CD4-positive, alpha-beta T cell treated with Interleukin-2 at 100 ng/mL for 4 hours (primary cell): Measurements from ENCODE around the gene CATSPERD.
"Not testable (repeated sequence)": the region's sequence is repeated elsewhere in the genome, so short reads cannot be mapped to it uniquely, and the experiment has no call there.

Source experiments
- DNase-seq: peaks from one replicate; pipeline ENCODE4 v3.0.0-alpha.2; 2020; ENCODE audit warnings: low spot score

The CATSPERD gene

GRCh38 chr19:5686647-5687359, 33.6 kb upstream of the CATSPERD start:
- DNase-seq = peak; percentile 96

GRCh38 chr19:5687360-5688198, 32.9 kb upstream of the CATSPERD start:
- no peak for DNase-seq

GRCh38 chr19:5688262-5688881, 32.1 kb upstream of the CATSPERD start:
- DNase-seq = not testable (repeated sequence)

- peak; percentile 98 for DNase-seq
These were observed 30.1 kb upstream of the CATSPERD start, which contains the start of gene RPL36 for GRCh38 chr19:5690125-5690954. Gene RPL36, plus strand, starts transcription at chr19:5690295. Its CDS starts 213 bp downstream, at chr19:5690508.

GRCh38 chr19:5690955-5691821, 29.2 kb upstream of the CATSPERD start:
- DNase-seq = peak; percentile 25

DNA sequence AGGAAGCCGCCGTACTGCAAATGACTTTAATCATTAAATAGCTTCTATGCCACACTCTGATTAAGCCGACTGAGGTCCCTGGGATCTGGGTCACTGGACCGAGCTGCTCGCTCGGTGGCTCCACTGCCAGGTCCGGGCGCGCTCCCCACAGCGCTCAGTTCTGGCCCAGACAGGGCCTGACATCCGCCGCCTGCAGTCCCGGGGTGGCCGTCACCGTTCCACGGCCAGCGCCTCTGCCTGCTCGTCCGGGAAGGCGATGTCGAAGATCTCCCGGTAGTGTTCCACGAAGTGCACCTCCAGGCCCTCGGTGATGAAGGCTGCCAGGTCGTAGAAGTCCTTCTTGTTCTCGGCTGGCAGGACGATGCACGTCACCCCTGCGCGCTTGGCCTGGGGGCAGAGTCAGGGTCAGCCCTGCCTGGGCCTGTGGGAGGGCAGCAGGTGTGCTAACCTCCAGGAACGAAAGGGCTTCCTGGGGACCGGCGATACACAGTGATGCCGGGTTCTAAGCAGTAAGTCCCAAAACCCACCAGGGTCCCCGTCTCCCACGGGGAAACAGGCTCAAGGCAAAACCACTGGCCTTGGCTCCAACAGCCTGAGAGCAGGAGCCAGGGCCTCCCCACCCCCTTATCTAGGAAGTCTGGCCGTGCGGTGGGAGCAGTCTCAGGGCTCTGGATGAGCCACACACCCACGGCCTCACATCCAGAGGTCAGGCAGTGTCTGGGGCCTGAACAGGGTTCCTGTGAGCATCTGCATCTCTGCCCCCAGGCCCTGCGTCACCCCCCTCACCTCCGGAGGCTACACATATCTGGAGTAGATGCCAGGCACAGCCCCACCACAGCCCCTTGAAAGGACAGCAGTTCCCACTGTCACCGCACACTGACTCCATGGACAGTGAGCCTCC, 28.4 kb upstream of the CATSPERD start:
- DNase-seq = no peak

- no peak for DNase-seq
These were observed 27.7 kb upstream of the CATSPERD start for GRCh38 chr19:5692723-5693194.

DNA sequence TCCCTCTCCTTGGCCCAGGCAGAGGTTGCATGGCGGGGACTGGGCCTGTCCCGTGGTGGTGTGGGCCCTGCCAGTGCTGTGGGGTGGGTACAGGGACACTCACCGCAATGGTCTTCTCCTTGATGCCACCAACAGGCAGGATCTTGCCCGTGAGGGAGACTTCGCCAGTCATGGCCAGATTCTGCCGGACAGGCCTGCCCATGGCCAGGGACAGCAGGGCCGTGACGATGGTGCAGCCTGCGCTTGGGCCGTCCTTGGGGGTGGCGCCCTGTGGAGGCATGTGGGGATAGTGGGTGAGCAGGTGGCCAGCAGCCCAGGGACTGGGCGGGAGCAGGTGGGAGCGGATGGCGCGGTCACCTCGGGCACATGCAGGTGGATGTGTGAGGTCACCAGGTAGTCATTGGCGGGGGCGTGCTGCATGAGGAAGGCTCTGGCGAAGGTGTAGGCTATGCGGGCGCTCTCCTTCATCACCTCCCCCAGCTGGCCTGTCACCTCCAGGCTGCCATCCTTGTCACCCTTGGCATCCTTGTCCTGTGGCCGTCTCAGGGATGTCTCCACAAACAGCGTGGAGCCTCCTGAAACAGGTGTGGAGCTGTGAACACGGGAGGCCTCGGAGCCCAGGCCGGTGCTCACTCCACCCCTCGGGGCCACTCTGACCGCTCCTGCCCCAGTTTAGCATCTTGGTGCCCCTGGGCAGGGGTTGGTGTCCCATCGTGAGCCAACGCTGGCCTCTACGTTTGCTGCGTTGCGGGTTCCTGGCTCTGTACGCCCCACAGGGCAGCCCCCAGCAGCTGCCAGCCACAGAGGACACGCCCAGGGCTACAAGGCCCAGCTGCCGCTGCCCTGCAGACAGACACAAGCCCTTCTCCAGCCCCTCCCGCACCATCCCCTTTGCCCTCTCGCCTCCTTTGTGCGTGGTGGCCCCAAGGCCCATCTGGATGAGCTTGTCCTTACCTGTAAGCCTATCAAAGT, 27.0 kb upstream of the CATSPERD start:
- no peak for DNase-seq

DNA sequence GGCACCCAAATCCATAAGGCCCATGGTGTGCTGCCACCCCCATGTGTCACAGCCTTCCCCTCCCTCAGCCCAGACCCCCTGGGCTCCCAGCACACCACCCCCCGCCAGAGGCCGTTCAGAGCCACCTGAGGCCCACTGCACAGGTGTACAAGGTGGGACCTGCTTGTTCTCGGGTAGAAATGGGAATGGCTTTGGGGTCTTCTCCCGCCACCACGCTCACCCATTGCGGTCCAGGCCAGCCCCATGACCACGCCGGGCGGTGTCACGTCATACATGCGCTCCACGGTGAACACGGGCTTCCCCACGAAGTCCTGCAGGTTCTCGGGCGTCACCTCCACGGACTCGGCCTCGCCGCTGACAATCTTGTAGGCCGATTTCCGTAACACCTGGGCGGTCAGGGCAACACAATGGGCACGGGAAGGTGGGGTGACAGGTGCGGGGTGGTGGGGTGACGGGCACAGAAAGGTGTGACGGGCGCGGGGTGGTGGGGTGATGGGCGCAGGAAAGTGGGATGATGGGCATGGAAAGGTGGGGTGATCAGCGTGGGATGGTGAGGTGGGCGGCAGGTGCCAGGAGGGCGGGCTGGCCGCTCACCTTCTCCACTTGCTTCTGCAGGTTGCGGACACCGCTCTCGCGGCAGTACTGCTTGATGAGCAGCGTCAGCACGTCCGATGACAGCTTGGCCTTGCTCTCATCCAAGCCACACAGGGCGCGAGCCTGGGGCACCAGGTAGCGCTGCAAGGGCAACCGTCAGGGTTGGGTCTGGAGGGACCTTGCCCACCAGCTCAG, 26.1 kb upstream of the CATSPERD start:
- no peak for DNase-seq

GRCh38 chr19:5694956-5695648, 25.3 kb upstream of the CATSPERD start:
- no peak for DNase-seq

DNA sequence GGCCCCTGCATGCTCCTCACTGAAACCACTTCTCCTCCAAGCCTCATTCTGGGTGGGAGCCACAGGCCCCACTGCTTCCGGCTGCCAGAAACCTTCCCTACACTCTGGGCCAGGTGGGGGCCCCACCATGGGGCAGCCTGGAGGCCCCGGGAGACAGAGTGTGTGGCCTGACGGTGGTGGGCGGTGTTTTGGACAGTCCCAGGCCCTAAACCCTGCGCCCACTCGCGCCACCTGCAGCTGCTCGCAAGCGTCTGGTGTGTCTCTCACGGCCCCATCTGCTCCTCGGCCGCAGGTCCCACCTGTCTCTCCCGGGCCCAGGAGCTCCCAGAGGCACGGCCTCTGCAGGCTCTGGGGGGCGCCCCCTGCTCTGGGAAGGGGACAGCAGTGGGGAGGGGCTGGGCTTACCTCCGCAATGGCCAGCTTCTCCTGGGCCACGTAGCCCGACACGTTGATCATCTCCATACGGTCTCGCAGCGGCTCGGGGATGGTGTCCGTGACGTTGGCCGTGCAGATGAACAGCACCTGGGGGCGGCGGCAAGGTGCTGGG, 24.7 kb upstream of the CATSPERD start:
- DNase-seq = no peak

DNA sequence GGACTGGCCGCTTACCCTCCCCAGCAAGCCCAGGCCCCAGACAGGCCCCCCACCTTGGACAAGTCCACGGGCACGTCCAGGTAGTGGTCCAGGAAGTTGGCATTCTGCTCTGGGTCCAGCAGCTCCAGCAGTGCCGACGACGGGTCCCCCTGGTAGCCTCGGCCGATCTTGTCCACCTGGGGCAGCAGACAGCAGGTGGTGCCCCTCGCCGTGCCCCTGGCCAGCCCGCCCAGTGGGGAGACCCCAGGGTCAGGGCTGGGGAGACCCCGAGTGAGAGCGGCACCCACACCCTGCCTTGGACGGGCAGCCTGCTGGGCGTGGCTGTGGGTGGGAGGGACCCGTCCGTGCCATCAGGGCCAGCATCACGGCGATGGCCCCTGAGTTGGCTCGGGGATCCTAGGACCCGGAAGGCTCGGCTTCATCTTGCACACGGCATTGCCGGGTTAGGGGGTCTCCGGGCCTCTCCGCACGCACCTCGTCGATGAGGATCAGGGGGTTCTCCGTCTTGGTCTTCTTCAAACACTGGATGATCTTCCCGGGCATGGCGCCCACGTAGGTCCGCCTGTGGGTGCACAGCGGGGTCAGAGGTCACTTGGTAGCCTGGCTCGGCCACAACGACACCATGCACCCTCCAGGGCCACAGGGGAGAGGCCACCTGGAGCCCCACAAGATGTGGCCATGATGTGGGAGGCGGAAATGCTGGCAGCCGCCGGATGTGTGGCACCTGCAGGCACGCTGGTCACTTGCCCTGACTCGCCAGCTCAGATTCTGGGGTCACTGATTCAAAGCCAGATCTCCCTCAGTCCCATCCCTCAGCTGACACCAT, 24.0 kb upstream of the CATSPERD start:
- DNase-seq = no peak

GRCh38 chr19:5697022-5697889, 23.2 kb upstream of the CATSPERD start:
- DNase-seq = no peak

- no peak for DNase-seq
These were observed 22.4 kb upstream of the CATSPERD start for GRCh38 chr19:5697890-5698634.
